Body of pancreas (tissue), 4 donors: ENCODE data around the gene ARHGAP4.

Source experiments
- POLR2A ChIP-seq, 3 donors: fragments of 450-650 bp; IDR thresholded peaks; one replicate each; pipeline ENCODE4 v1.6.1; 2016; ENCODE audit warnings: antibody characterized with exemption in 3 of 3, mild to moderate bottlenecking in 2 of 3
- TF ChIP-seq, protein P1 (sequence below), 7 experiments: fragments of 450-650 bp in 4 of 7; fragments of 200-600 bp in 3 of 7; sonication (generic) in 3 of 7; IDR thresholded peaks; one replicate each; pipeline ENCODE4 v1.5.1; 2016 to 2019; ENCODE audit warnings: antibody characterized with exemption in 7 of 7

DNA sequence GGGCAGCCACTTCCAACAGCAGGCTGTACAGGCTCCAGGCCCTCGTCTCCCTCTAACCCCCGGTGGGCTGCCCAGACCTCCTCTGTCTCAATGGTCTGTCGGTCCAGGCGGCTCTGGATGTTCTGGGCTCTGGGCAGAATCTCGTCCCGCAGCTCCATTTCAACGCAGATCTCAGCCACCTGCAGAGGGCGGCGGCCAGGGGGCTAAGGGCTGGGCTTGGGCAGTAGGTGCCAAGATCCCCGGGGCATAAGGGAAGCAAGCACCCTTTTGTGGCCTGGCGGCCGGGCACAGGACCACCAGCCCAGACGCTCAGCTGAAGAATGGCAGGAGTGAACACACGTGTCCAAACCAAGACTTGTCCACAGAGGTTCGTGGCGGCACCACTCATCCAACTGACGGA is 12.4 kb downstream of the ARHGAP4 start:
- TF ChIP-seq, protein P1, sequence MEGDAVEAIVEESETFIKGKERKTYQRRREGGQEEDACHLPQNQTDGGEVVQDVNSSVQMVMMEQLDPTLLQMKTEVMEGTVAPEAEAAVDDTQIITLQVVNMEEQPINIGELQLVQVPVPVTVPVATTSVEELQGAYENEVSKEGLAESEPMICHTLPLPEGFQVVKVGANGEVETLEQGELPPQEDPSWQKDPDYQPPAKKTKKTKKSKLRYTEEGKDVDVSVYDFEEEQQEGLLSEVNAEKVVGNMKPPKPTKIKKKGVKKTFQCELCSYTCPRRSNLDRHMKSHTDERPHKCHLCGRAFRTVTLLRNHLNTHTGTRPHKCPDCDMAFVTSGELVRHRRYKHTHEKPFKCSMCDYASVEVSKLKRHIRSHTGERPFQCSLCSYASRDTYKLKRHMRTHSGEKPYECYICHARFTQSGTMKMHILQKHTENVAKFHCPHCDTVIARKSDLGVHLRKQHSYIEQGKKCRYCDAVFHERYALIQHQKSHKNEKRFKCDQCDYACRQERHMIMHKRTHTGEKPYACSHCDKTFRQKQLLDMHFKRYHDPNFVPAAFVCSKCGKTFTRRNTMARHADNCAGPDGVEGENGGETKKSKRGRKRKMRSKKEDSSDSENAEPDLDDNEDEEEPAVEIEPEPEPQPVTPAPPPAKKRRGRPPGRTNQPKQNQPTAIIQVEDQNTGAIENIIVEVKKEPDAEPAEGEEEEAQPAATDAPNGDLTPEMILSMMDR (IDR thresholded peaks at IDR 0.05), result no peak
- no peak for TF ChIP-seq POLR2A (IDR thresholded peaks at IDR 0.05)
